Stimulated activated CD8-positive, alpha-beta memory T cell treated with anti-CD3 and anti-CD28 coated beads, Interleukin-7, amount 100 ng/mL, for 1 hour (primary cell): ENCODE results near the gene TP63.
"Not testable (repeated sequence)": the region's sequence is repeated elsewhere in the genome, so short reads cannot be mapped to it uniquely, and the experiment has no call there.

Experiments
- DNase-seq, 2 donors: peaks; one replicate each; pipeline ENCODE4 v3.0.0-alpha.2; 2020; ENCODE audit warnings: low read depth in 2 of 2

TP63 gene

DNA sequence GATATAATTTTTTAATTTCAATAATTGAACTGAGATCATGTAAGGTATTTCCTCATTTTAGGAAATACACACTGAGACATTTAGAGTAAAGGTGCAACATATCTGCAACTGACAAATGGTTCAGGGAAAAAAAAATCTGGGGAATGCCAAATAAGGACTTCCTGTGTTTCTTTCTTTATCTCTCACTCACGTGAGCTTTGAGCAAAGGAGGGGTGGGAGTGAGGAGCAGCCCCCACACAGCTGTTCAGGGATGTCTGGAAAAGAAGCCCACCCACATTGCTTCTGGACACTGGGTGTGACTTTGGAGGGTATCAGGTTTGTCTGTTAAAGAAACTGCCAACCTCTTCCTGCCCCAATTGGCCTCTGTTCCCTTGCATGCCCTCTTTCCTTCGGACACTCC is 5.6 kb upstream of the TP63 start:
- DNase-seq, result no peak

DNA sequence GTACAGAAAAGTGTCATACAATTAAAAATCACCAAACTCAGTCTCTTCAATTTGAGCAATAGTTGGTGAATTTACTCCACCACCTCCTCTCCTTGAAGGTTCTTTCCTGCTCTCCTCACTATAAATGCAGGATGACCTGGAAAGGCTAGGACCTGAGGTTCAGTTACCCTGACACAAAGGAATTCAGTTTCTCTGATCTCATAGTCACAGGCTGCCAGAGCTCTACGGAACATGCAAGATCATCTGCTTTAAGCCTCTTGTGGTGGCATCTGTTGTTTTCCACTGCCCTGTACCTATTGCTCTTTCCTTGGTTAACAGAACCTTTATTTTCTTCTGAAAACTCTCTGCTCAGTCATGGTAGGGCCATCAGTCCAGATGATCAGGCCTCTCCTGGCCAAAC is 4.9 kb upstream of the TP63 start:
- no peak for DNase-seq

- no peak for DNase-seq
These were observed 1.3 kb upstream of the TP63 start for GRCh38 chr3:189629803-189630455.

GRCh38 chr3:189630767-189631372 is 319 bp upstream of the TP63 start:
- DNase-seq, result no peak

GRCh38 chr3:189631409-189631808 is 220 bp downstream of the TP63 start:
- no peak for DNase-seq

DNA sequence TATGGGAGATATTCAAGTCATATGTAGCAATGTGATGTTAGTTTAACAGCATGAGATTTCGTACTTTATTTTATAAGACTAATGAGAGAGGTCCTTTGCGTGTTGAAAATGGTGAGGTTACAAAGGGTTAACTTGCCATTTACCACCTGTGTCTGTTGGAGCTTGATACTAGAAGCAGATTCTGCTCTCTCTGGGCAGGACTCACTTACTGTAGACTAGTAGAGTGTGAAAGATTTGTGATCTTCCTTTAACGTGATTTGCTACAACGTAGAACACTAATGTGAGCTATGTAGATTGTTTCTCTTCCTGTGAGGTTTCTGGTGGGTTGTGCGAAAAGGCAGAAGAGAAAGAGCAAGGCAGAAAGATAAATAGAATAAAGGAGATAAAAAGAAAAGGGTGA is 1.1 kb downstream of the TP63 start:
- DNase-seq, result no peak

DNA sequence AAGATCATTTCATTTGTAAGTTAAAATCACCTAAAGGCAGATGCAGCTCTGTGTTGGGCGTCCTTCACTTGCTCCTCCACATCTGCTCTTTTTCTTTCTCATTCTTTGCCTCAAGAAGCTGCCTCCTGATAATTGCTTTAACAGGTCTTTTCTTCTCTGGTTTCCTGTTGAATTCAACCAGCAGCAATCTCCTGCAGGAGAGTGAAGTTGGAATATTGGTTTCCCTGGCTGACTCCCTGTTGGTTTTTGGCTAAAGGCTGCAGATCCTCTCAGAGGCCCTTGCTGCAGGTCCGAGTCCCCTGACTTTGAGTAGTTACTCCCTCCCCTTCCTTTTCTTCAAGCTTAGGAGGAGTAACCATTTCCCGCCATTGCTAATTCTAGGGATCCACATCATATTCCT is 4.2 kb downstream of the TP63 start:
- no peak for DNase-seq

DNA sequence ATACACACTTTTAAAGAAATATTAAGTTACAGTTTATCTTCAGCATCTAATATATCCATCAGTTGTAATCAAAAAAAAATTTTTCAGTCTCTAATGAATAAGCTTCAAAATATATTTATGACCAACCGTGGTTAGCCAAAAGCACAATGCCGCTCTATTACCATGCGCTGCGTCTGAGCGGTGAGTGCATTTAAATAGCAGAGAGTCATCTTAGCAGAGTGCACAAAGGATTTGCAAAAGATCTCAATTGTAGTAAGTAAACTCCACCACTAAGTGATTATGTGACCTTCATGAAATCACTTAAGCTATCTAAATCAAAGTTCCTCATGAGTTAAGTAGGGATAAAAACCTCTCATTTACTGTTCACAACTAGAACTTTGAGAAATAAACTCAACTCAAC is 4.9 kb downstream of the TP63 start:
- DNase-seq, result no peak

DNA sequence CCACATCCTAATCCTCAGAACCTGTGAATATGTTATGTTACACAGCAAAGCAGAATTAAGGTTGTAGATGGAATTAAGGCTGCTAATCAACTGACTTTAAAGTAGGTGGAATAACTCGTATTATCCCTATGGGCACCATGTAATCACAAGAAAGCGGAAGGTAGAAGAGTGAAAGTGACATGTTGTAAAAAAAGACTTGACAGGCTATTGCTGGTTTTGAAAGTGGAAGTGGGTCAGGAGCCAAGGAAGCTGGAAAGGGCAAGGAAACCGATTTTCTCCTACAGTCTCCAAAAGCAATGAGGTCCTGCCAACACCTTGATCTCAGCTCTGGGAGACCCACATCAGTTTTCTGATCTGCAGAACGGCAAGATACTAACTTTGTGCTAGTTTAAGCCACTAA is 6.6 kb downstream of the TP63 start:
- no peak for DNase-seq

GRCh38 chr3:189638276-189639031 is 7.3 kb downstream of the TP63 start:
- no peak for DNase-seq

DNA sequence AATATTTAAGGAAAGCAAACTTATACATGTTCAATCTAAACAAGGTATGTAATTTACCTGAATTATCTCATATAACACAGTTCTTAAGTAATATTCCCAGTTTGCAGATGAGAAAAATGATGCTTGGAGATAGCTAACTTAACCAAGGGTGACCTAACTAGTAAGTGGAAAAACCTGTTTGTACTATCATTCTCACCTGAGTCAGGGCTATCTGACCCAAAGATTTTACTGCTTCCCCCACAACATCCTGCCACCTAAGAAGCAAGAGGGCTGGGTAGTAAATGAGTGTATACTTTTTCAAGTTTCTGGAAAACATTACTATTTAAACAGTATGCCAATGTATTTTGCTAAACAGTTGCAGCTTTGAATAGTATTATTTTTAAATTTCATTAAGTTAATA is 10.6 kb downstream of the TP63 start:
- no peak for DNase-seq

- DNase-seq, result no peak
These were observed 15.8 kb downstream of the TP63 start for GRCh38 chr3:189646853-189647542.

DNA sequence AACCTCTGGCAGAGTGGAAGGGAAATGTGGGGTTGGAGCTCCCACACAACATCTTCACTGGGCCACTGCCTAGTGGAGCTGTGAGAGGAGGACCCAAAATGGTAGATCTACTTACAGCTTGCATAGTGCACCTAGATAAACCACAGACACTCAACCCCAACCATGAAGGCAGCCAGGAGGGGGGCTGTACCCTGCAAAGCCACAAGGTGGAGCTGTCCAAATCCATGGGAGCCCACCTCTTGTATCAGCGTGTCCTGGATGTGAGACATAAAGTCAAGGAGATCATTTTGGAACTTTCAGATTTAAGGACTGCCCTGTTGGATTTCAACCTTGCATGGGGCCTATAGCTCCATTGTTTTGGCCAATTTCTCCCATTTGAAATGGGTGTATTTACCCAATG is 20.9 kb downstream of the TP63 start:
- DNase-seq, result no peak

DNA sequence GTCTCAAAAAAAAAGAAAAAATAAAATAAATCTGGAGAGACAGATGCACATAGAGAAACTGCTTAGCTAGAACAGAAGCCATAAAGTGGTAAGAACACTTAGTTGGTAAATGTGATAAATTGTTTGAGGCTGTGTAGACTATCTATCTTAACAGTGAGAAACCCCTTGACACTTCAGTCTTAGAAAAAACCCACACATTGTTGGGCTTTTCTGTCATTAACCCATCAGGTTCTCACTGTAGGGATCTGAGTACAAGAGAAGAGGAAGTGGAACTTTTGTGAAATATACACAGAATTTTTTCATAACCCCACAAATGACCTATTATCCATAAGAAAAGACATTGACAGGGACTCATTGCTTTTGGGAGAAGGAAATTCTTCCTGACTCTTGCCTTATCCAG is 24.4 kb downstream of the TP63 start:
- DNase-seq, result no peak

DNA sequence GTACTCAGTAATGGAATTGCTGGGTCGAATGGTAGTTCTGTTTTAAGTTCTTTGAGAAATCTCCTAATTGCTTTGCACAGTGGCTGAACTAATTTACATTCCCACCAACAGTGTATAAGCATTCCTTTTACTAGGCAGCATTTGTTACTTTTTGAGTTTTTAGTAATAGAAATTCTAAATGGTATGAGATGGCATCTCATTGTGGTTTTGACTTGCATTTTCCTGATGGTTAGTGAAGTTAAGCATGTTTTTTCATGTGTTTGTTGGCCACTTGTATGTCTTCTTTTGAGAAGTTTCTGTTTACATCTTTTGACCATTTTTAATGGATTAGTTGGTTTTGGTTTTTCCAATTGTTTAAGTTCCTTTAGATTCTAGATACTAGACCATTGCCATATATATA is 28.4 kb downstream of the TP63 start:
- no peak for DNase-seq

DNA sequence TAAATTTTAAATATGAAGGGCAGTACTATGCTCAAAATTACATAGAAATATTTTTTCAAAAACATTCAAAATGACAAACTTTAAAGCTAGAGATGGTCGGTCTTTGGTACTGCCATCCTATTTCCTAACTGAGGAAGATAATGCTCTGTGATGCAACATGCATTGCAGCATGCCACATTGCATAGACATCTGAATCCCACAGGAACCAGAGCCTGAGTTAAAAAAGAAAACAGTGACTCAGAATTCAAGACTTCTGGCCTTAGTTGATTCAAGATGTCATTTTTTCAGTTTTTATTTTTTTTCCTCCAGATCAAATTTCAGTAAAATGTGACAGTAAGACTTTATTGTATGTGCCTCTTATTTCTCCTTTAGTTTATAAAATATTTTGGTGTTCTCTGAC is 33.1 kb downstream of the TP63 start:
- no peak for DNase-seq

DNA sequence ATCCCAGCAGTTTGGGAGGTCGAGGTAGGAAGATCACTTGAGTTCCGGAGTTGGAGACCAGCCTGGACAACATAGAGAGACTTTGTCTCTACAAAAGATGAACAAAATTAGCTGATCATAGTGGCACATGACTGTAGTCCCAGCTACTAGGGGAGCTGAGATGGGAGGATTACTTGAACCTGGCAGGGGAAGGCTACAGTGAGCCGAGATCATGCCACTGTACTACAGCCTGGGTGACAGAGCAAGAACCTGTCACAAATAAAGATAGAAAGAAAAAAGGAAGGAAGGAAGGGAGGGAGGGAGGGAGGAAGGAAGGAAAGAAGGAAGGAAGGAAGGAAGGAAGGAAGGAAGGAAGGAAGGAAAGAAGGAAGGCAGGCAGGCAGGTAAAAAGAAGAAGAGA is 41.2 kb downstream of the TP63 start:
- DNase-seq, result not testable (repeated sequence)

DNA sequence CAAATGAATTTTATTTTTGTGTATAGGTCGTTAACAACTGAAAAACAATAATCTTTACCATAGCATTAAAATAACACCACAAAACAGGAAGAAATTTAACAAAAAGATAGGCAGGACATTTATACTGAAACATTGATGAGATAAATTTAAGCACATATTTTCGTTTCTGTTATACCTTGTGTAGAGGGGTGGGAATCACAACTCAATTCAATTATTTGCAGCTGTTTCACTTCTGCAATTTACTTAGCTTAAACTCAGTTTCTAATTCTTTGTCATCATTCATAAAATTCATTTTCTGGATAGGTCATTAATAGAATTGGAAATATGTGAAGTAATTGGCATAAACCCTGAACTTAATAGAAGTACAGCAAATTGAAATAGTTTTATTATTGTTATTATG is 42.3 kb downstream of the TP63 start:
- no peak for DNase-seq

DNA sequence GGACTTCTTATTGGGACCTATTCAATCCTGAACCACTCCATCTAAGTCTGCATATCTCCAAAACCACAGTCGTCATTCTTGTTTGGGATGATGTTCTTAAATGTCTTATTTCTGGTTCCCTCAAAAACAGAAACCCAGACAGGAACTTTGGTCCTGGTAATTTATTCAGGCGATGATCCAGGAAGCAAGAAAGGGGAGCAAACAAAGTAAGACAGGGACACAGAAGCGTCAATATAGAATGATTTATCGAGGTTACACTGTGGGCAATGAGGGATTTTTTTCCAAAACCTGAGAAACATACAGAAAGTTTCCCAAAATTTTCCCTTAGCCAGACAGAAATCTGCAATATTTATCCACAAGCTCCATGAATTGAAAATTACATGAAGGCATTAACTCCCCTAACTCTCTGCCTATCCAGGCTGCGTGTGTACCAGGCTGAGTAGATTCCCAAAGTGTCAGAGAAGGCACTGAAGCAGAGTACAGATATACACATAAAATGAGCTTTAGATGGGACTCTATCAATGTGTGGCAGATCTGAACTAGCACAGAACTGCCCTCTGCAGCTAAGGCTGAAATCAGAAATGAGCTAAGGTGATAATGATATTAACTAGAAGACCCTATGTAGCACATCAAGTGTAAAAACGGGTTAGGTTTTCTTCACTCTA is 43.2 kb downstream of the TP63 start:
- no peak for DNase-seq

GRCh38 chr3:189677667-189678066 is 46.5 kb downstream of the TP63 start:
- no peak for DNase-seq

DNA sequence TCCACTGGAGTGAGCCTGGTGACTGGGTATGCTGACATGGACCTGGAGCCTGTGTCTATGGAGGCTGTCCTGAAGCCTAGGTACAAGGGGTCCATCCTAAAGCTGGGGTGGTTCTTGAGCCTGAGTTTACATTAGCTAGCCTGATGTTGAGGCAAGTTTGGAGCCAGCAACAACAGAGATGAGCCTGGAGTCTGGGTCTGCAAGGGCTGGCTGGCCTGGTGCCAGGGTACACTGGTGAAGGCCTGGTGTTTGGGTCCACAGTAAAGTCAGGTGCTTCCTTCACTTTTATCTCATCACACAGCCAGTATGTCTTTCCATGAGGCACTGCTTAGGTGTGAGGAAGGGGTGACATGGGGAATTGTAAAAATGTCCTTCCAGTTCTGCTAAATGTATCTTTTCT is 49.5 kb downstream of the TP63 start:
- DNase-seq, result no peak

DNA sequence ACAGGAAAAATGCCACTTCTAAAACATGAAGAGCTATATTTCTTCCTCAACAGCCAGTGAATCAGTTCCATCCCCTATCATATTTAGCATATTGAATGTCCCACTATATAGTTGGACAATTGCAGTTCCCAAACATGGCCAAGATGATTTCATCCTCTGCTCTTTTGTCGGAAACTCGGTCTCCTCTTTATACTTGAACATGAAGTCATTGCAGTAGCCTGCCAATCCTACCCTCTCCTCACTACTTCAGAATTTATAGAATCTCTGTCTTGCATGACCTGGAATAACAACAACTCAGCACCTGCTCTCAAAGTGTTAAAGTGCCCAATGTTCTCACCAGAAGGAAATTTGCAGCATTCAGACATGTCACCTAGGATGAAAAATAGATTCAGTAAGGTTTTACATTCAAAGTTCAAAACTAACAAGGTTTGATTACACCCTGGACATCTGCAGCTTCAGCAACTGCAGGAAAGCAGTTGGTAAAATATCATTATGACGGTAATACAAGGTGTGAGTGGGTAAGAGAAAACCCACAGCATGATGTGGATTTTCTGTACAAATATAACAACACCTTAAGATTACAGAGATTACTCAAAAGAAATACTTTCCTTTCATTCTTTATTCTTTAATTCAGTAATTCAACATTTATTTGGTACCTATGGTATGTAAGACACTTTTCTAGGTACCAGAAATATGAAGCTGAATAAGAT is 52.5 kb downstream of the TP63 start:
- DNase-seq, result no peak
